Left forelimb (tissue), 1 donor: ENCODE data around the gene BMP4.

Source experiments
- DNase-seq: peaks from one replicate; pipeline ENCODE4 v3.0.0-alpha.2; 2018; ENCODE audit warnings: low spot score

BMP4 gene

GRCh38 chr14:53964249-53964648 is 7.6 kb upstream of the BMP4 start:
- DNase-seq: no peak

- no peak for DNase-seq
Measured at GRCh38 chr14:53963320-53964227, 6.9 kb upstream of the BMP4 start.

GRCh38 chr14:53962953-53963319 is 6.3 kb upstream of the BMP4 start:
- DNase-seq: no peak

- DNase-seq: no peak
Measured at GRCh38 chr14:53958628-53959027, 2.0 kb upstream of the BMP4 start.

GRCh38 chr14:53957739-53958138 is 1.1 kb upstream of the BMP4 start:
- DNase-seq: no peak

- DNase-seq: peak; percentile 85
Measured at GRCh38 chr14:53955671-53956426, 776 bp downstream of the BMP4 start.

- DNase-seq: no peak
Measured at GRCh38 chr14:53955229-53955556, 1.4 kb downstream of the BMP4 start.

GRCh38 chr14:53954551-53955228 is 1.9 kb downstream of the BMP4 start:
- DNase-seq: no peak

GRCh38 chr14:53953828-53954550 is 2.6 kb downstream of the BMP4 start:
- no peak for DNase-seq

GRCh38 chr14:53953002-53953827 is 3.4 kb downstream of the BMP4 start:
- DNase-seq: peak; percentile 94

- no peak for DNase-seq
Measured at GRCh38 chr14:53952533-53952932, 4.1 kb downstream of the BMP4 start.

GRCh38 chr14:53951627-53952303 is 4.9 kb downstream of the BMP4 start:
- DNase-seq: no peak

- DNase-seq: no peak
Measured at GRCh38 chr14:53951243-53951626, 5.4 kb downstream of the BMP4 start.

GRCh38 chr14:53950031-53950793 is 6.4 kb downstream of the BMP4 start:
- DNase-seq: no peak

- DNase-seq: no peak
Measured at GRCh38 chr14:53949201-53949600, 7.4 kb downstream of the BMP4 start.

GRCh38 chr14:53948205-53948884 is 8.3 kb downstream of the BMP4 start:
- no peak for DNase-seq

GRCh38 chr14:53947452-53948204 is 9.0 kb downstream of the BMP4 start:
- no peak for DNase-seq

GRCh38 chr14:53947094-53947445 is 9.6 kb downstream of the BMP4 start:
- DNase-seq: no peak
